ENCODE data around the gene PIEZO2. TPM values are rescaled to one million over a fixed set of nuclear protein-coding genes. Genes with fewer than 3 reads are reported as not detected.

The PIEZO2 gene
- total and polyA plus RNA-seq, 2 of the 8 experiments (the other 6 are each of a cell fraction or from before 2014, with no cell fraction given): 4.7 to 16.5 TPM

DNA sequence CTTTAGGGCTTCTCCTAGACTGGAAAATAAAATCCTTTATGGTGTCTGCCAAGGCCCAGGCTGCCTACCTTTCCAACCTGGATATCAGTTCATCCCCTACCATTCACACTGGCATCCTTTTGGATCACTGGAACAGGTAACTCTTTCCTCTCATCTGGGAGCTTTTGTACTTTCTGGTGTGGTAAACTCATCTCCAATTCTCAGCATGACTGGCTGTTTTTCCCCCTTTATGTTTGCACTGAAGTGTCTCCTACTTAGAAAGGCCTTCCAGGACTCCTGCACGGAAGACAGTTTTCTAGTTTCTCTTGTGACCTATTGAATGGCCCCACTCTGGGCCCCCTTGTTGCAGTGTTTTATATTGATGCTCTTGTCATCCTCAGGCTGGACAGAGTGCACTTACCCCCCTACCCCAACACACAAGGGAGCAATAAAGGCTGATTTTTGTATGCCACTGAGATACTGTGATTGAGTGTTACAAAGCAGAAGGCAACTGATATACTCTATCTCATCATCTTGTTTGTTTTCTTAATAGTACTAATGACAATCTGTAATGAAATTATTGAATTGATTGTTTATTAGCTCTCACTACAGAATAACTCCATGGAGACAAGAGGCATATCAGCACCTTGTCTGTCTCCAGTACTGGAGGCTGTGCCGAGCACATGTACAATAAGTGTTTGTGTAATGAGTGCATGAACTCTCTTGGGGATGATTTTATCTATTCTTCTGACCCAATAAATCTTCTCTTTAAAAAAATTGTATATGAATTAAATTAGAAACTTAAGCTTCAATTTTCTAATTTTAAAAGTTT, 129.9 kb downstream of the PIEZO2 start:
- no peak overlapping the region for H3K4me2 ChIP-seq (ENCODE audit: insufficient read depth in 1 of 2, low read depth in 2 of 2, low read length in 2 of 2)
- H3K4me1 ChIP-seq (replicated peaks in 1 of 4; ENCODE audit: control insufficient read depth in 3 of 4, insufficient read depth in 4 of 4, low read length in 3 of 4): peaks cover 0 to 8% (median under 1%) of the 10 kb centered on the region in 4 experiments; a peak in 3 of 7 replicates
- H4K8ac ChIP-seq (ENCODE audit: extremely low read depth, insufficient read depth, low read length): no peak overlapping the region
- H3K79me1 ChIP-seq (ENCODE audit: low read depth, low read length): no peaks in the 10 kb centered on the region; the same call in 1 of the 2 replicates
- H4K91ac ChIP-seq (replicated peaks; ENCODE audit: insufficient read length, low read length): no peak overlapping the region
- H3K27ac ChIP-seq (ENCODE audit: low read depth, low read length): no peak overlapping the region
- no peak overlapping the region for H3K23ac ChIP-seq (ENCODE audit: insufficient read length)
- no peak overlapping the region for H4K5ac ChIP-seq (ENCODE audit: insufficient read length, low read depth, low read length)
- H2BK15ac ChIP-seq (ENCODE audit: low read length): no peak overlapping the region
- no peak overlapping the region for H2BK120ac ChIP-seq (replicated peaks; ENCODE audit: low read depth, low read length)
- H2BK20ac ChIP-seq (ENCODE audit: low read length): no peak overlapping the region
- no peak overlapping the region for H3K4ac ChIP-seq (replicated peaks; ENCODE audit: insufficient read length, low read depth, low read length)
- no peak overlapping the region for H3K18ac ChIP-seq (ENCODE audit: extremely low read depth, low read length)
- H4K20me1 ChIP-seq (replicated peaks in 1 of 2; ENCODE audit: control insufficient read depth in 1 of 2, insufficient read depth in 2 of 2, low read length in 2 of 2): no peaks in the 10 kb centered on the region
- H3K14ac ChIP-seq (ENCODE audit: insufficient read length): no peak overlapping the region
- H3K79me2 ChIP-seq (ENCODE audit: control insufficient read depth in 1 of 2, insufficient read depth in 2 of 2, low read length in 2 of 2): no peaks in the 10 kb centered on the region
- POLR2A ChIA-PET (ENCODE audit: partially characterized antibody): no interaction called here
- DNase-seq (ENCODE audit: low read depth in 1 of 2, low spot score in 2 of 2) (no peak), FAIRE-seq (no peak)
- H2AK5ac ChIP-seq (ENCODE audit: low read depth, low read length): no peak overlapping the region
- H3K36me3 ChIP-seq (ENCODE audit: control insufficient read depth in 2 of 4, insufficient read depth in 4 of 4, low read length in 3 of 4): no peaks in the 10 kb centered on the region
- no peaks in the 10 kb centered on the region for H3K27me3 ChIP-seq (replicated peaks in 1 of 4; ENCODE audit: control insufficient read depth in 3 of 4, extremely low read depth in 1 of 4, insufficient read depth in 3 of 4, low read length in 3 of 4)
- no peak overlapping the region for H3K56ac ChIP-seq (replicated peaks; ENCODE audit: insufficient read length, low read depth, low read length)
- no peak overlapping the region for H2AFZ ChIP-seq (ENCODE audit: low read length)
- H3K9ac ChIP-seq (replicated peaks in 1 of 4; ENCODE audit: extremely low read depth in 1 of 4, low read depth in 3 of 4, low read length in 3 of 4): no peak overlapping the region
- CTCF ChIA-PET (ENCODE audit: partially characterized antibody): interaction anchor here (0.7 to 1.5 kb wide), 3 partner anchors 18 to 22 kb away, joined by 3 to 9 read pairs (median 3); no protein-coding TSS in a partner anchor
- no peaks in the 10 kb centered on the region; the same call in 1 of the 2 replicates for H3K23me2 ChIP-seq (ENCODE audit: low read depth, low read length)
- no peak overlapping the region for H2BK5ac ChIP-seq (ENCODE audit: low read depth, low read length)
- no peak overlapping the region for H3K4me3 ChIP-seq (ENCODE audit: extremely low read depth in 1 of 4, insufficient read depth in 2 of 4, low read depth in 3 of 4, low read length in 4 of 4)
- peaks cover 0 to 8% of the 10 kb centered on the region in 2 experiments; a peak in 1 of 4 replicates for H3K9me3 ChIP-seq (ENCODE audit: insufficient read depth in 2 of 2, low read depth in 1 of 2, low read length in 1 of 2)
- H2BK12ac ChIP-seq (ENCODE audit: low read depth, low read length): no peak overlapping the region
- WGBS, 2 experiments (ENCODE audit: extremely low coverage in 1 of 2, insufficient coverage in 1 of 2, insufficient read length in 1 of 2, insufficient replicate concordance in 2 of 2, low coverage in 1 of 2, low lambda C conversion rate in 2 of 2, missing lambda C conversion rate in 1 of 2): 93% methylated on average over 2 of the region's 2 CpGs; no CpG with 5 or more reads in 1 of the 2 experiments
- no peak for TF ChIP-seq JUND (IDR thresholded peaks at IDR 0.05; ENCODE audit: low read length)
- TF ChIP-seq TEAD4 (IDR thresholded peaks at IDR 0.05; ENCODE audit: low read depth, low read length): no peak
- no peak for TF ChIP-seq BACH1 (IDR thresholded peaks at IDR 0.05; ENCODE audit: low read length)
- no peak for TF ChIP-seq SP4 (IDR thresholded peaks at IDR 0.05; ENCODE audit: low read length)
- TF ChIP-seq CBX8 (IDR thresholded peaks at IDR 0.05; ENCODE audit: borderline replicate concordance, low read depth, low read length): no peak
- no peak for TF ChIP-seq SIRT6 (IDR thresholded peaks at IDR 0.05; ENCODE audit: low read length)
- no peak for TF ChIP-seq SIN3A (conservative IDR thresholded peaks at IDR 0.05 in 1 of 2, IDR thresholded peaks at IDR 0.05 in 1 of 2; ENCODE audit: low read depth in 1 of 2, low read length in 2 of 2)
- TF ChIP-seq MAFK (IDR thresholded peaks at IDR 0.05; ENCODE audit: low read depth, low read length): no peak
- TF ChIP-seq NRF1 (IDR thresholded peaks at IDR 0.05; ENCODE audit: low read depth, low read length): no peak
- TF ChIP-seq TCF12 (IDR thresholded peaks at IDR 0.05; ENCODE audit: low read depth, low read length): no peak
- no peak for TF ChIP-seq BCL11A (IDR thresholded peaks at IDR 0.05; ENCODE audit: low read depth in 2 of 2, low read length in 2 of 2)
- no peak for TF ChIP-seq CREB1 (IDR thresholded peaks at IDR 0.05)
- TF ChIP-seq HDAC2 (IDR thresholded peaks at IDR 0.05; ENCODE audit: borderline replicate concordance in 1 of 2, low read depth in 2 of 2, low read length in 2 of 2): no peak
- no peak for TF ChIP-seq BRCA1 (IDR thresholded peaks at IDR 0.05; ENCODE audit: low read depth, low read length)
